Erythroblast (primary cell): Measurements from ENCODE around the gene TPH2.

Experiments
- DNase-seq, 2 experiments: peaks; one replicate each; lab custom pipeline; 2025; lab: John Stamatoyannopoulos, UW
- GATA1 ChIP-seq: IDR thresholded peaks from 2 replicates; pipeline ENCODE4 v1.6.1; 2011; ENCODE audit warnings: low read depth, mild to moderate bottlenecking, control low read depth, low read length, moderate library complexity
- POLR2A ChIP-seq: IDR thresholded peaks from 2 replicates; pipeline ENCODE4 v1.6.1; 2011; ENCODE audit warnings: mild to moderate bottlenecking, low read length

TPH2 gene

DNA sequence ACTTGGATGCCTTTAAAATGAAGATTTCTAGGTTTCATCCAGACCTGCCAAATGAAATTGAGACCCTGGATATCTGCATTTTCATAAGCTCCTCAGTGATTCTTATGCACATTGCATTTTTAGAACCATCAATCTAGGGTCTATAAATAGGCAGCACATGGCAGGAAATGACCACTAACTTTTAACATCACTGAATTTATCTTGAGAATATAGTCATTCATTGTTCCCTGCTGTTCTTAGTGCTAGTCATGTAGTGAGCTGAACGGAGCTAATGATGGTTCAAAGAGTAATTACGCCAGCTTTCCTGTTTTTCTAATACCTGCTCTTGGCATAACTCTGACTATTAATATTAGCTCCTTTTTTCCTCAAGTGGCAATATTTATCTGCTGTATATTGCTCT is 91.6 kb downstream of the TPH2 start:
- no peak for DNase-seq
- no peak for TF ChIP-seq POLR2A
- TF ChIP-seq GATA1 = no peak

- no peak for TF ChIP-seq GATA1
- TF ChIP-seq POLR2A = no peak
- DNase-seq = no peak
These were observed 92.4 kb downstream of the TPH2 start for GRCh38 chr12:72031066-72031465.

DNA sequence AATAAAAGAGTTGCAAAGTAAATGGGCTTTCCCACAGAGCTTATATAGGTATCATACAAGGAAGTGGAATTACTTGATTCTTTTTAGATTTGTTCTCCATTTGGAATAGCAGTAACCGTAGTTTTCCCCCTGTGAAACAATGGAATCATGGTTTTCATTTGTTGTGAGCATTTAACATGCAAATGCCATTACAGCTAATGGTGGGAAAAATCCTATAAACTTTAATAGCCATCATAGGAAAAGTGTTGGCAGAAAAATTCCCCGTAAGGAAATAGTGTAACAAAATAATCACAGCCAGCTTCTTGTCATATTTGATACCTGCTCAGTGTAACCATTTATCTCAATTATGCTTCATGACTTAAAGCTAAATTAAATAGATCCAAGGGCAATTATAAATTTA is 95.3 kb downstream of the TPH2 start:
- no peak for DNase-seq
- TF ChIP-seq GATA1 (no peak), POLR2A (no peak)

- TF ChIP-seq GATA1 = no peak
- TF ChIP-seq POLR2A = no peak
- DNase-seq = no peak
These were observed 97.0 kb downstream of the TPH2 start for GRCh38 chr12:72035625-72036024.

- no peak for DNase-seq
- TF ChIP-seq GATA1 = no peak
- TF ChIP-seq POLR2A = no peak
These were observed 97.7 kb downstream of the TPH2 start for GRCh38 chr12:72036393-72036792.

DNA sequence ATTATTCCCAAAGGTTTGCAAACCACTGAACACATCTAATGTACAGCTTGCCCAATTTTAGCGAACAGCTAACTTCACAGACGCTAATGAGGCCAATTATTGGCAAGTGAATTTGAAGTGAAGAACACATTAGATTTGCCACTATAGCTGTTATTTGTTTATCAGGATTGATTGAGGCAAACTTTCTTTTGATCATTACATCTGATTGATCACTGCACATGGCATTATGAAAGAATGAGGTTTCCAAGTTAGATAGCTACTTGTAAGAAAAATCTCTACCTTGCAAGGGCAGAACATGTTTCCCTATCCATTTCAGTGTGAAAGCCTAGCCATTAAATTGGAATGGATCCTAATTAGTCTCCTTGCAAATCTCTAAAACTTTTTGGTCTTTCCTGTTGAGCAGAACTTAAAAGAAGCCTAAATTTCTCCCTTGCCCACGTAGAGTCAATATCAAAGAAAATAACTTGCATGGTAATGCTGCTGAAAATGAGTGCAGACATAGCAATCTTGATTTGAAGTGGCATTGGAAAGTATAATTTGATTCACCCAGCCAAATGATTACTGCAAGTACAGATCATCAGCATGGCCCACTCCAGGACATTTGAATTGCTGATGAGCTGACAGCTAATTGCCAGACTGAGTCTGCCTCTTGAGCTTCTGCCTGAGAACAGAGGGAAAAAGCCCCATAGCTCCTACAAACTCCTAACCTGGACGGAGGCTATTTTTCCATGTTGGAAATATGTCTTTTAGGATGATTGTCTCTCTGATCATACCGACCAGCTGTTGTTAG is 98.6 kb downstream of the TPH2 start:
- no peak for DNase-seq
- TF ChIP-seq POLR2A = no peak
- TF ChIP-seq GATA1 = no peak

DNA sequence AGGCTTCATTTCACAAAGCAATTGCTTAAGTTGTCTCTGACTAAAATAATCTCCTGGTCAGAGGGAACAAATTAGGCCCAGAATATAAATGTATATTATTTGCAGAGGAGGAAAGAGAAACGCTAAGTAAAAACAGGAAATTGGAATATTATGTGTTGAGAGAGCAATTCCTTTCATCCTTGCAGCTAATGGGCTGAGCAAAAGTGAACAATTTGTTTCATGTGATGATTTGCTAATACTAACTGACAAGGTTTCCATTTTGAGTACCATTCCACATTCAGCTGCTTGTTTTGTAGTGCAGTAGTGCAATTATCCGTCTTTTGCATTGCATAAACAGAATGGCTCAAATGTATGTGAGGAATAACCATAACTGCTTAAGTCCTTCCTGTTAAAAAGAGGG is 103.2 kb downstream of the TPH2 start:
- TF ChIP-seq GATA1 = no peak

DNA sequence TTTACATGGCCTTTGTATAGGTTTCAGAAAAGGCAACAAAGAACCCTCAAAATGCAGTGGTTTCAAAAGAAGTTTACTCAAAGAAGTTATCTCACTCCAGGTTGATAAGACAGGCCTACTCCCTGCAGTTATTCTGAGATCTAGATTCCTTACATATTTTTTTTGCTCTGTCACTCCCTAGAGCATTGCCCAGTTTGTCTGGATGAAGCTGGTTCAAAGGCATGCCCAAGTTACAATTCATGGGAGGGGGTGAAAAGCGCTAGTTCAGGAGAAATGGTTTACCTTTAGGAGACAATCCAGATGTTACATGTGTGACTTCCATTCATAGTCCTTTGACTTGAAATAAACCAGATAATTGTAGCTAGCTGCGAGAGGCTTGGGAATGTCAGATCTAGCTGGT is 115.0 kb downstream of the TPH2 start:
- no peak for TF ChIP-seq GATA1
- TF ChIP-seq POLR2A = no peak
- no peak for DNase-seq

More for the DNA sequence above, 103.2 kb downstream of the TPH2 start:
- no peak for DNase-seq

DNA sequence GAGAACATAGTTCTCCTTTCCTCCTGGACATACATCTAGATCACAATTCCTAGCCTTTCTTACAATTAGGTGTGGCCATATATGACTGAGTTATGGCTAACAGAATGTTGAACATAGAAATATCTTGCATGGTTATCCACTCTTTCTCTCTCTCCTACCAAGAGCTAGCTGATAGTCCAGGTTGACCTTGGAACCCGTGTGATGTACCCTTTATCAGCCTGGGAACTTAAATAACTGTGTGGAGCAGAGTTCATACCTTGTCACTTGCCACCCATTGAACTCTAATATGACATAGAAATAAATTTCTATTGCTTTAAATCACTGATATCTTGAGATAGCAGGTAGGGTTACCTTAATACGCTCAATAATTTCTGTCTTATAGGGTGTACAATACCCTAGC is 115.9 kb downstream of the TPH2 start:
- DNase-seq = no peak
- no peak for TF ChIP-seq GATA1
- TF ChIP-seq POLR2A = no peak

DNA sequence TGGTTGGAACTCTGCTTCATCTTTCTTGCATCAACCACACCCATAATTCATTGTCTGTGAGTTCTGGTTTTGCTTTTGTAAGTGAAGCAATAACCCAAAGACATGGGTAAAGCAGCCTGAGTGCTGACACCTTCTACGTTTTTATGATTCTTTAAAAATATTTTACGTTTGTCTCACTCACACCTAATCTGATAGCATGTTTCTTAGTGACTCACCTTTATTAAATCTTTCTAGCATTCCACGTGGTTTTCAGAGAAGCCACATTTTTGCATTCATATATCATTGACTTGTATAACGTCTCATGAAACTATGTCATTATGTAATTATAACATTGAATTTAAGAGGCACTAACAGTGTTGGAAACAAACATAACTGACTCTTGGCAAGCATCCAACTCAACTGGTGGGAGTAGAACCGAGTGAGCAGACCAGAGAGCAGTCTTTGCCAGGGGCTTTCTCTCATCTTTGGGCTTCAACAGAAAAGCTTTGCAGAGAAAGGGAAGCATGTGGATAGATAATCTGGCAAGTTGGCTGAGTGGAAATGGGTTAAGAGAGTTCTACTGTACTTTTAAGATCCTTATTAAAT is 118.8 kb downstream of the TPH2 start:
- no peak for TF ChIP-seq POLR2A
- TF ChIP-seq GATA1 = no peak
- DNase-seq = no peak

DNA sequence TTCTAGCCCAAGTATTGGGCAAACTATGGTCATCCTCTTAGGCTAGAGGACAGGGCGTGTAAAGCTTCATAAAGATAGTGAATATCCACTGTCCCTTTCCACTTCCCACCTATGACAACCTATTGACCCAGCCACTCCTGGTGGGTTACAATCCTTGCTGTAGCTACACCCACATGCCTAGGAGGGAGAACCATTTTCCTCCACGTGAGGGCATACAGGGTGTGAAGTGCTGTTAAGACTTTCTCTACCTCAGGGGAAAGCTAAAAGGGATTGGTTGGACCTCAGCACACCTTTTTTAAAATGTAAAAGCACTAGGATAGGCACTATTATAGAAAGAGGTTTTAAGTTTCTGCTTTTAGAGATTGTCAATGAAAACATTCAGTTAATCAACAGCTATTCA is 124.4 kb downstream of the TPH2 start:
- TF ChIP-seq GATA1 (no peak), POLR2A (no peak)

GRCh38 chr12:72071030-72071429 is 132.4 kb downstream of the TPH2 start:
- no peak for DNase-seq
- no peak for TF ChIP-seq GATA1
- no peak for TF ChIP-seq POLR2A

More for the DNA sequence above, 124.4 kb downstream of the TPH2 start:
- no peak for DNase-seq

DNA sequence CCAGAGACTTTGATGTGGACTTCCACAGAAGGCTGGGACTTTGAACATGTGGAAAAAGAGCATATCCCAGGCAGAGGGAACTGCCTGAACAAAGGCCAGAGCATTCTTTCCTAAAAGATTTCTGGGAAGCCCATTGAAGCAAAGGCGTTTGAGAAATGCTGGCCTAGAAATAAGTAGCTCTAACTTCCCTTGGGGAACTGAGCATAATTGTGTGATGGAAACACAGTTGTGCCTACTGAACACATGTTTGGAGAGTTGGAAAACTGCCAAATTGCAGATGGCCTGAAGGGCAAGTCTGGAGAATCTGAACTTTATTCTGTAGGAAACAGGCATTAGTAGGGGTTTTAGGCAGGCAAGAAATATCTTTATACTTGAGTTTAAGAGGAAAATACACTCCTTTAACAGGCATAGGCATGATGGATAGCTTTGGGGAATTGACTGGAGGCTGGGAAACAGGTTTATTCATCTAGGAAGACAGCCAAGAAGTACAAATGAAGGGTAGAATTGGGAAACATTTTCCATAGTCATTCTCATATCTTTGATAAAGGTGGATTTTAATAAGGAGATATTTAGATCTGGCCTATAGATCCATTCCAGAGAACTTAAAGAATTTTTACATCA is 134.1 kb downstream of the TPH2 start:
- DNase-seq = no peak

DNA sequence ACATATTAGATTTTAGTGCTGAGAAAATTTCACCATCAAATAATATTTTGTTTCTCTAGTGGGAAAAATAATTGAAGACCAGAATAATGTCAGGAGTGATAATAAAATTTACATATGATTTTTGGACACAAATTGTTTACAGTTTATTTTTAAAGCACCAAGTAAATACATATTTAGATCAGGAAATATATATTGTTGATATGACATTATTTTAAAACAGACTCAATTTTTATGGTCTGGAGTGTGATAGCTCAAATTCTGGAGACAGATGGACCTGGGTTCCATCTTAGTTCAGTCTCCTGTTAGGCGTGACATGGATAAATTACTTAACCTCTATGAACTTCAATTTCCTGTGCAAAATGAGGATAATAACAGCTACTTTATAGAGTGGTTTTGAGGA is 135.4 kb downstream of the TPH2 start:
- TF ChIP-seq GATA1 (no peak), POLR2A (no peak)
- DNase-seq = no peak

More for the DNA sequence above, 134.1 kb downstream of the TPH2 start:
- TF ChIP-seq GATA1 = no peak
